AG10803 (cell line): ENCODE measurements around the gene LRRN4CL.

Experiments
- DNase-seq: peaks from one replicate; pipeline ENCODE4 v3.0.0; 2010; ENCODE audit warnings: low read depth
- H3K4me3 ChIP-seq: 2 replicates; pipeline ENCODE4 v1.5.1; 2011; ENCODE audit warnings: mild to moderate bottlenecking, low read length, control low read depth
- CTCF ChIP-seq: conservative IDR thresholded peaks from 2 replicates; pipeline ENCODE4 v1.5.1; 2011; ENCODE audit warnings: mild to moderate bottlenecking, low read length, control low read depth, inconsistent platforms

LRRN4CL gene

GRCh38 chr11:62716206-62716605 is 26.9 kb upstream of the LRRN4CL start:
- H3K4me3 ChIP-seq: no peak overlapping the region
- no peak for DNase-seq
- TF ChIP-seq CTCF: no peak

- no peak for TF ChIP-seq CTCF
- H3K4me3 ChIP-seq: no peak overlapping the region
- DNase-seq: no peak
These were observed 26.1 kb upstream of the LRRN4CL start for GRCh38 chr11:62715150-62716130.

- DNase-seq: no peak
- H3K4me3 ChIP-seq: no peak overlapping the region
- no peak for TF ChIP-seq CTCF
These were observed 24.0 kb upstream of the LRRN4CL start for GRCh38 chr11:62713343-62713742.

GRCh38 chr11:62712861-62713260 is 23.5 kb upstream of the LRRN4CL start:
- TF ChIP-seq CTCF: no peak
- no peak for DNase-seq
- no peak overlapping the region for H3K4me3 ChIP-seq

GRCh38 chr11:62712276-62712812 is 23.0 kb upstream of the LRRN4CL start:
- no peak overlapping the region for H3K4me3 ChIP-seq
- TF ChIP-seq CTCF: no peak
- DNase-seq: no peak

GRCh38 chr11:62710001-62710345 is 20.6 kb upstream of the LRRN4CL start:
- H3K4me3 ChIP-seq: peak overlapping the region; percentile 58
- DNase-seq: peak; percentile 50
- no peak for TF ChIP-seq CTCF
